Left ventricle myocardium inferior (tissue), 1 donor: ENCODE data around the gene BRI3. TPM values are rescaled to one million over a fixed set of nuclear protein-coding genes. Genes with fewer than 3 reads are reported as not detected.

ENCODE experiments used
- DNase-seq: peaks from one replicate; pipeline ENCODE4 v3.0.0-alpha.2; 2020
- H3K27ac ChIP-seq: fragments of 200-600 bp; replicated peaks from 2 replicates; pipeline ENCODE4 v1.8.0; 2021
- H3K27me3 ChIP-seq: fragments of 200-600 bp; 2 replicates; pipeline ENCODE4 v1.8.0; 2021; ENCODE audit warnings: low read depth
- H3K36me3 ChIP-seq: fragments of 200-600 bp; 2 replicates; pipeline ENCODE4 v1.8.0; 2021
- H3K4me1 ChIP-seq: fragments of 200-600 bp; 2 replicates; pipeline ENCODE4 v1.8.0; 2021
- H3K4me3 ChIP-seq: fragments of 200-600 bp; 2 replicates; pipeline ENCODE4 v1.8.0; 2021; ENCODE audit warnings: mild to moderate bottlenecking, moderate library complexity
- H3K9me3 ChIP-seq: fragments of 200-600 bp; replicated peaks from 2 replicates; pipeline ENCODE4 v1.8.0; 2021
- CTCF ChIP-seq: fragments of 200-600 bp; IDR thresholded peaks from 2 replicates; pipeline ENCODE4 v1.8.0; 2021; ENCODE audit warnings: antibody characterized with exemption, mild to moderate bottlenecking, borderline replicate concordance
- intact Hi-C: fragments of 100-400 bp; cut with micrococcal nuclease; formaldehyde crosslinking; loops from one replicate; pipeline ENCODE4 v1.11.0; 2022
- total RNA-seq: library from RNA; stranded (reverse); fragmentation: NEBNext Ultra II Directional; extraction: Animal tissue kit (Norgen Biotek cat#: 25700); gene quantifications from one replicate; pipeline ENCODE4 v1.2.1, GENCODE V29; 2021
- donor health status: DM: no; HTN: yes; CAD: no; lungs with severe emphysema.

BRI3 gene
- total RNA-seq, 1 donor from 2014 or later = 201 TPM

GRCh38 chr7:98235901-98236300, 45.6 kb upstream of the BRI3 start:
- H3K36me3 ChIP-seq = peaks cover 89% of the 10 kb centered on the region
- intact Hi-C loops = no loop called here
- no peak for TF ChIP-seq CTCF
- no peak overlapping the region for H3K4me3 ChIP-seq
- H3K27me3 ChIP-seq = no peaks in the 10 kb centered on the region
- no peaks in the 10 kb centered on the region for H3K9me3 ChIP-seq
- no peak overlapping the region for H3K27ac ChIP-seq
- H3K4me1 ChIP-seq = no peaks in the 10 kb centered on the region
- no peak for DNase-seq

- no peaks in the 10 kb centered on the region for H3K27me3 ChIP-seq
- peaks cover 89% of the 10 kb centered on the region for H3K36me3 ChIP-seq
- no peak for DNase-seq
- no peak overlapping the region for H3K4me3 ChIP-seq
- no peaks in the 10 kb centered on the region for H3K4me1 ChIP-seq
- intact Hi-C loops = no loop called here
- H3K27ac ChIP-seq = no peak overlapping the region
- TF ChIP-seq CTCF = no peak
- H3K9me3 ChIP-seq = no peaks in the 10 kb centered on the region
Measured at GRCh38 chr7:98236355-98237185, 44.9 kb upstream of the BRI3 start.

GRCh38 chr7:98238076-98238475, 43.4 kb upstream of the BRI3 start:
- H3K4me1 ChIP-seq = no peaks in the 10 kb centered on the region
- intact Hi-C loops = no loop called here
- peaks cover 81% of the 10 kb centered on the region for H3K36me3 ChIP-seq
- H3K9me3 ChIP-seq = no peaks in the 10 kb centered on the region
- H3K4me3 ChIP-seq = no peak overlapping the region
- no peak for DNase-seq
- H3K27me3 ChIP-seq = no peaks in the 10 kb centered on the region
- TF ChIP-seq CTCF = no peak
- no peak overlapping the region for H3K27ac ChIP-seq

- no peaks in the 10 kb centered on the region for H3K9me3 ChIP-seq
- H3K4me1 ChIP-seq = no peaks in the 10 kb centered on the region
- TF ChIP-seq CTCF = no peak
- intact Hi-C loops = no loop called here
- no peaks in the 10 kb centered on the region for H3K27me3 ChIP-seq
- DNase-seq = no peak
- no peak overlapping the region for H3K4me3 ChIP-seq
- no peak overlapping the region for H3K27ac ChIP-seq
- peaks cover 81% of the 10 kb centered on the region for H3K36me3 ChIP-seq
Measured at GRCh38 chr7:98238976-98239375, 42.5 kb upstream of the BRI3 start.

GRCh38 chr7:98240961-98241673, 40.4 kb upstream of the BRI3 start:
- Histone ChIP-seq H3K27ac (no peak overlapping the region), H3K36me3 (peaks cover 76% of the 10 kb centered on the region), H3K4me3 (no peak overlapping the region), H3K27me3 (no peaks in the 10 kb centered on the region), H3K9me3 (no peaks in the 10 kb centered on the region), H3K4me1 (peaks cover 15% of the 10 kb centered on the region)
- peak; percentile 80 for TF ChIP-seq CTCF
- DNase-seq = no peak
- intact Hi-C loops = no loop called here
